HFF-Myc (cell line): Measurements from ENCODE around the gene IGSF9.
A peak's percentile ranks its signal among the peaks of the same experiment; 100 is the strongest.

Source experiments
- DNase-seq: peaks from one replicate; pipeline ENCODE4 v3.0.0-alpha.2; 2011; ENCODE audit warnings: low read depth; ENCODE audit errors: extremely low read depth
- H3K4me3 ChIP-seq: replicated peaks from 2 replicates; pipeline ENCODE4 v1.5.1; 2011; ENCODE audit warnings: low read depth, mild to moderate bottlenecking, control low read depth, low read length
- CTCF ChIP-seq: IDR thresholded peaks from 2 replicates; pipeline ENCODE4 v1.5.1; 2012; ENCODE audit warnings: mild to moderate bottlenecking, low read depth, low read length, control low read depth; ENCODE audit errors: missing control alignments

IGSF9 gene

GRCh38 chr1:159964144-159964543 lies 18.7 kb upstream of the IGSF9 start:
- no peak for DNase-seq
- no peak overlapping the region for H3K4me3 ChIP-seq
- TF ChIP-seq CTCF = no peak

GRCh38 chr1:159962176-159962575 lies 16.8 kb upstream of the IGSF9 start:
- H3K4me3 ChIP-seq = no peak overlapping the region
- no peak for TF ChIP-seq CTCF
- DNase-seq = no peak

- no peak for TF ChIP-seq CTCF
- H3K4me3 ChIP-seq = no peak overlapping the region
- DNase-seq = no peak
These were observed 16.2 kb upstream of the IGSF9 start for GRCh38 chr1:159961636-159962035.

- no peak for DNase-seq
- H3K4me3 ChIP-seq = peak overlapping the region; percentile 19; the same call in 1 of the 2 replicates
- TF ChIP-seq CTCF = no peak
These were observed 15.4 kb upstream of the IGSF9 start for GRCh38 chr1:159960721-159961381.

- no peak for TF ChIP-seq CTCF
- DNase-seq = no peak
- H3K4me3 ChIP-seq = no peak overlapping the region
These were observed 14.0 kb upstream of the IGSF9 start for GRCh38 chr1:159959451-159959850.

GRCh38 chr1:159958719-159959380 lies 13.4 kb upstream of the IGSF9 start:
- no peak for TF ChIP-seq CTCF
- no peak for DNase-seq
- H3K4me3 ChIP-seq = no peak overlapping the region
